Measurements from ENCODE around the gene SPATA16.
"Not testable (repeated sequence)": the region's sequence is repeated elsewhere in the genome, so short reads cannot be mapped to it uniquely, and the experiment has no call there.

SPATA16 gene

DNA sequence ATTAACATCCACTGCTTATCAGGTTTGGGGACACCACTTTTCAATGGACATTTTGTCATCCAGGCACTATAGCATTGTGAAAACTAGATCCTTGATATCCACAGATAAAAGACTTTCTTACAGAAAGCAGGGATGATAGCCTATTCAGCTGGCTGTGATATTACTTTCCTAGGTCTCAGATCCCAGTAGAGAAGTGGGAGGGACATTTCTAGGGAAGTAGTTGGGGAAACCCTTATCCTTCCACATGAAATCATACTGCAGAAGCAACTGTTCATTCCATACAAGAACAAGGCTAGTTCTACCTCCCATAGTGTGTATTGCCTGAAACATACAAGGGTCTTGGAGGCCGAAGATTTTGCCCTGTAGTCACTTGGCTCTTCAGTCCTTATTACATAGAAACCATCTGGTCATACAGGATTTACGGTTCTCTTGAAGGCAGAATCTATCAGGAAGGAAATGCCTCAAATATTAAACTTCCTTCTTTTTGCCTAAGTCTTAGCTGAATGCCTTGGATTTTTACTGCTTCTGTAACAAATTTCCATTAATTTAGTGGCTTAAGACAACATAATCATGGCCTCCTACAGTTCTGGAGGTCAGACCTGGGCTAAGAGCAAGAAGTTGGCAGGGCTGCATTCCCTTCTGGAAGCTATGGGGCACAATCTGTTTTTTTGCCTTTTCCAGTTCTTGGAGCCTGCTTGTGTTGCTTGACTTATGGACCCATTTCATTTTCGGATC is 271.1 kb downstream of the SPATA16 start:
- DNase-seq: no peak

DNA sequence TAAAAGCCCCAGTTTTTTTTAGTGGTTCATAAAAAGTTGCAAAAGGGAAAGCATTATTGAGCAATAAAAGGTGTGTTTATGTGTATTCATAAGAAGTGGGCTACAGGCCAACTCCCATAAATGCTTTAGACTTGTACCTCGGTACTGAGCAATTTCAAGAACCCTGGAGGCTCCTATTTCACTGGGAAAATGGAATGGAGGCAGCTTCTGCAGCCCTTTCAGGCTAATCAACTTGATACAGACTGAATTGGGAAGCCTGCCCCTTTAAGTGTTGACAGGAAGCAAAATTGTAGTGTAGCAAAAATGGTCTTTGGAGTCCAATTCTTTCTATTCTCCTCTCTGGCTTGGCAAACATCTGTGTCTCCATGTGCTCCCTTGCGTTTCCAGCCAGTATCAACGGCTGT is 271.7 kb downstream of the SPATA16 start:
- DNase-seq: no peak

DNA sequence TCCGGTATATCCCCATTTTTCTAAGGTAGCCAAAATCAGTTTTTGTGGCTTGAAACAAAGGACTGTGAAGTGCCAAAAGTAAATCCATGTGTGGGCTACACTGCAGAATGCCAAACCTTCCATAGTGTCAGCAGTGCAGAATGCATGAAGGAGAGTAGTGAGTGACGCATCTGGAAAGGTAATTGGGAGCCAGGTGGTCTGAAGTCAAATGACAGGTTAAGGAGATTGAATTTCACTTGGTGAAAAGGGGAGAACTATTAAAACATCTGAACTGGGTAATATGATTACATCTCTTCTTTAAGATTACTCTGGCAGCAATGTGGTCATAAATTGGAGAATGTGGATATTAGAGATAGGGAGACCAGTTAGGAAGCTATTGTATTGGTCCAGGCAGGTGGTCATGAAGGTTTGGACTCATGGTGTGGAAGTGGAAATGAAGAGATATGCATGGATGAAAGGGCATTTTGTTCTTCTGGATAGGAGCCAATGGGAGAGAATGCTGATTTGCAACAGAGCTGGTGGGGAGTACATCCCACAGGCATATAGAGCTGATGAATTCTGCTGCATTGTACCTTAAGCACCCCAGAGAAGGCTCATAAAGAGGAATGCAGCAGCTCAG is 272.3 kb downstream of the SPATA16 start:
- no peak for DNase-seq

DNA sequence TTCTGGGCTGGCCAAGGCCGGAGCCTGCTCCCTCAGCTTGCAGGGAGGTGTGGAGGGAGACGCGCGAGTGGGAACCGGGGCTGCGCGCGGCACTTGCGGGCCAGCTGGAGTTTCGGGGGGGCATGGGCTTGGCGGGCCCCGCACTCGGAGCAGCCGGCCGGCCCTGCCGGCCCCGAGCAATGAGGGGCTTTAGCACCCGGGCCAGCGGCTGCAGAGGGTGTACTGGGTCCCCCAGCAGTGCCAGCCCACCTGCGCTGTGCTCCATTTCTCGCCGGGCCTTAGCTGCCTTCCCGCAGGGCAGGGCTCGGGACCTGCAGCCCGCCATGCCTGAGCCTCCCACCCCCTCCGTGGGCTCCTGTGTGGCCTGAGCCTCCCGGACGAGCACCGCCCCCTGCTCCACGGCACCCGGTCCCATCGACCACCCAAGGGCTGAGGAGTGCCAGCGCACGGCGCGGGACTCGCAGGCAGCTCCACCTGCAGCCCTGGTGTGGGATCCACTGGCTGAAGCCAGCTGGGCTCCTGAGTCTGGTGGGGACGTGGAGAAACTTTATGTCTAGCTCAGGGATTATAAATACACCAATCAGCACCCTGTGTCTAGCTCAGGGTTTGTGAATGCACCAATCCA is 274.2 kb downstream of the SPATA16 start:
- not testable (repeated sequence) for DNase-seq

DNA sequence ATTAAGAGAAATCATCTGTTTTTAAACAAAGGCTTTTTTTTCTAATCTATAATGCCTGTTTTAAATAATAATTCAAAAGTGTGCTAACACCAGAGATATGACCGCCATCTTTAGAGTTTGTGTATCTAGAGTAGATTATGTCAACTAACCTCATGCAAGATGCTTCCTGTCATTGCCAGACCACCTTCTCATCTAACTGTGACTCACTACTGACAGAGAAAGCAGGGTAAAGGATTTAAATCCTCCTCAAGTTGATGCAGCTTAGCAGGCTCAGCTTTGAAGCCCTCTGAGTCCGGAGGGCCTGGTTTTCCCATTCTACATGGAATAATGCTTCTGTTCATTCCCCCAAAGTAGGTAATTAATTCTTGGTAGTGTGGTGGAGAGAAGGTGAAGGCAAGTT is 282.0 kb downstream of the SPATA16 start:
- DNase-seq: no peak

DNA sequence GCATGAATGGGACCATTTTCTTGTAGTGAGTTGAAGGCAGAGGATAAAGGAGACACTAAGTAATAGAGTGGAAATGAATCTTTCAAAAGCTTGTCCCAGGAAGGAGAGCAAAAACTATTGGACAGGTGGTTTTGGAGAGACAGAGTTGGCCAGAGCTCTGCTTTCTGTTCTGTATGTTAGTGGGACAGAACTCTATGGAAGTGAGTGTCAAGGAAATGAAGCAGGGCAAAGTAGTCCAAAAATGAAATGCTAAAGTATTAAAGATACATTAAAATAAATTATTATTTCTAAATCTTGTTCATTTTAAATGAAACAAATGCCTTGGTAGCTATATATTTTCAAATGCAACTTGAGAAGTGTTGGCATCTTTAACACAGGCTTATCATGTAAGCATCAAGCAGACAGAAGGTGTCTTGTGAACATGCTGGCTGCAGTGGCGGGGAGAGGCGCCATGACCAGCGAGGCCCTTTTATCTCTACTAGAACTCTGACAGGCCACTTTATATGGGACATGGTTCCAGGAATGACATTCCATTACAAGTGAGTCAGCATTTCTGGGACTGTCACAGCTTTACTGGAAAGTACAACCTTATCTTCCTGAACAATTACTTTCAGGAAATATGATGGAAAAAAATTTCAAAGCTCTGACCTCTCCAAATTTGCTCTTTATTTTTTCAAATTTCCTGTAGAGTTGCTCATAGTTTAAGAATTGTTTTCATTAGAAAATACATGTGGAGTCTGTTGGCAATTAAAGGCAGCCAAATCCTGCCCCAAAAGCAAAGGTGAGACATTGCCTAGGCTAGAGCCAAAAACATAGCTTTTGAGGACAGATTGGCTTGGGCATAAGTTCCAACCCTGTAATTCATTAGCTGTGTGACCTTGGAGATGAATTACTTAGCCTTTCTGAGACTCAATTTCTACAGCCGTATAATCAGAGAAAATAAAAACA is 284.0 kb downstream of the SPATA16 start:
- DNase-seq: no peak

DNA sequence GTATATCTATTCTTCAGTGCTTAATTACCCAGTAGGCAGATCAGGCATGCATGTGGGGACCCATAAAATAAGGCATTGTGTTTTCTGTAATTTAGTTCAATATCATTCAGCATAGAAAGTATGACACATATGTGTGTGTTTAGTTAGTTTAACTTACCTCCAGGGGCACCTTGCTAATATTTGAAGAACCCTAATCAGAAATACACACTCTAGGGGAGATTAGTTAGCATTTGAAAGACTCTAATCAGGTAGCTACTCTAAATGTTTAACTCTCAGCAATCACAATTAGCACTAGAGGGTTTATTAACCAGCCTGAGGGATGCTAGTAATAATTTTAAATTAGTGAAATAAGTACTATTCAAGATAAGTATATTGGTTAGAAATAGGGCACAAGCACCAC is 286.0 kb downstream of the SPATA16 start:
- no peak for DNase-seq

DNA sequence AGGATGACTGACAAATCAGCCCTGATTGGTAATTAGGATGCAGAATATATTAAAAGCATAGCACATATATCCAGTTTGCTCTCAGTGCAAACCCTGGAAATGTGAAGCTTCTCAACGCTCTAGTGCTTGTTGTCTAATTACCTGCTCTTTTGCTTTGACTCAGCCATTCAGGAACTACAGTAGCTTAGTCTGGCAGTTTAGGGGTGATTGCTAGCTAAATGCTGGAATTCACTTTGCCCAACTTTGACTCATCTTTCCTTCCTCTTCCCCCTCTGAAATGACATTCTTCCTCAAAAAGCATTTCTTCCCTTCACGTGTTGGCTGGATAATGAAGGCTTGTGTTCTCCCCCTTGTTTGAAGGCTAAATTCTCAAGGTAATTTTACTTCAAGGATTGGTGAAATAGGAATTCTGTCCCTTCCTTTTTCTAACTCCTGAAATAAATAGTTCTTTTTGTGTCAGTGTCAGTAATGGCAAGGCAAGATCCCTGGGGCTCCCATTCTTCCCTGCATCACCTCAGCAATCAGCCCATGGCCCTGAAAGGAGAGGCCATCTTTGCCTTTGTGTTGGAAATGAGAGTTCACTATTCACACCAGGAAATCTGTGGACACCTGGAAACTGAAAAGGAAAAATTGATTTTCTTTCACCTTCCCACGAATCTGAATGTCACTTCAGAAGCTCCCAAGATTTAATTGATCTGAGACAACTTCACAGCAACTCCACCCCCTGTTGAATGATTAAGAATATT is 286.9 kb downstream of the SPATA16 start:
- no peak for DNase-seq

DNA sequence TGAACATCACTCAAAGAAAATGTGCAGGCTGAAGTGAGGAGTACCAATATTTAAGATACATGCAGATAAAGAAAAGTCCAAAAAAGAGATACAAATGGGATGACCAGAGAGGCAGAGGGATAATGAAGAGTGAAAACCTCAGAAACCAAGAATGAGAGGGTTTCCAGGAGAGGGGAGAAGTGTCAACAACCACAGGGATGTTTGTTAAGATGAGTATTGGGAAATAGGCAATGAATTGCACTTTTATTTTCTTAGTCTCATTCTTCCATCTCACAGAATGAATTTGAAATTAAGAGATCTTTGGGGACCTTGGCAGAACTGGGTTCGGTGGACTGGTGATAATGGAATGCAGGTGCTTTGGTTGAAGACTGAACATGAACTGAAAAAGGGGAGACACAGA is 288.0 kb downstream of the SPATA16 start:
- DNase-seq: no peak

DNA sequence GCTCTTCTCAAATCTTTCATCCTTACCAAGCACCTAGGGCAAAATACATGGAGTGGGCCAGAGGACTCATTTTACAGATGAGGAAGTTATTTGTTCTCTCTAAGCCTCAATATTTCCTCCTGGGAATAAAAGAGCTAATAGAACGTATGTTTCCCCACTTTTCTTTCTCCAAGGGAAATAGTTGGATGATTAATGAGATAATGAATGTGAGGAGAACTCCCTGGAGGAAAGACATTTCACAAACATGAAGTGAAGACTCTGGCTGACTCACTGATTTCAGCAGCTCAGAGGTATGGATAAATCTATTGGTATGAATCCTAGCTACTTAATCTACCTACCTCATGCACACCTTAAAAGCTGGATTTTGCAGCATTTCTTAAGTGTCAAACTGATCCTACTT is 292.1 kb downstream of the SPATA16 start:
- DNase-seq: no peak

DNA sequence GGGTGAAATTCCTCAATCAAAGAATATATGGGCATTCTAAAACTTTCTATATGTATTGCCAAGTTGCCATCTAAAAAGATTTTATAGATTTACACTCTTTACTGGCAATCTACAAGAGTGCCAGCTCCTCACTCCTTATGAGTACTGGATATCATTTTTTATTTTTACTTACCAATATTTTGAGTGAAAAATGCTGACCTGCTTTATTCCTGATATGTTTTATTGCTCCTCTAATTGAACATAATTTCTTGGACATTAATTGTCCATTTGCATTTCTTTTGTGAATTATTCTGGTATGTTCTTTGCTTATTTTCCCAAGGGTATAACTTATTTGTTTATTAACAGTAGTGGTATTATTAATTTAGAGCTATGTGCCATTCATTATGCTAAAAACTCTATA is 293.7 kb downstream of the SPATA16 start:
- no peak for DNase-seq

DNA sequence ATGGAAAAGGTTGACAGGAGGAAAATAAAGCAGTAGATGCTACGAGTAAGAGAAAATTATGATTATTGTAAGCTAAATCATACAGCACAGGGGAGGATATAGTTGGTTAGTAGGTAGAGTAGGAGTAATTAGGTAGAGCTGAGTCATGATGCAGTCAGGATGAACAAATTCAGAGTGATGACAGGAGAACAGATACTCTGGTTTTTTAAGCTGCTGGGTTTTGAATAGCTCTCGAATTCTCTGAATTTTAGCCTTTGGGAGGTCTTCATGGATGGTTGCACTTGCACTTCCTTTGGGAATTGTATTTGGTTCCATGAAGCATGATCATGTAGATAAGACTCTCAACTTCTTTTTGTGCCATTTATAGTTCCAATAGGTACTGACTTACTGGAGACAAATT is 294.3 kb downstream of the SPATA16 start:
- no peak for DNase-seq

DNA sequence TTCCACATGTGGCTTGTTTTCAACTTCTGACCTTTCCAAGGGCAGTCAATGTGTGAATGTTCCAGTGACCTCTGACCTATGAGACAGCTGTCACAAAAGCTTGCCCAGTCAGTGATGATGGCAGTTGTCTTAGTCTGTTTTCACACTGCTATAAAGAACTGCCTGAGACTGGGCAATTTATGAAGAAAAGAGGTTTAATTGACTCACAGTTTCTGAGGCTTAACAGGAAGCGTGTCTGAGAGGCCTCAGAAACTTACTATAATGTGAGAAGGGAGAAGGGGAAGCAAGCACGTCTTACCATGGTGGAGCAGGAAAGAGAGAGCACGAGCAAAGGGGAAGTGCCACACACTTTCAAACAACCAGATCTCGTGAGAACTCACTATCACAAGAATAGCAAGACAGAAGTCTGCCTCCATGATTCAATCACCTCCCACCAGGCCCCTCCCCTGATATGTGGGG is 294.9 kb downstream of the SPATA16 start:
- no peak for DNase-seq

DNA sequence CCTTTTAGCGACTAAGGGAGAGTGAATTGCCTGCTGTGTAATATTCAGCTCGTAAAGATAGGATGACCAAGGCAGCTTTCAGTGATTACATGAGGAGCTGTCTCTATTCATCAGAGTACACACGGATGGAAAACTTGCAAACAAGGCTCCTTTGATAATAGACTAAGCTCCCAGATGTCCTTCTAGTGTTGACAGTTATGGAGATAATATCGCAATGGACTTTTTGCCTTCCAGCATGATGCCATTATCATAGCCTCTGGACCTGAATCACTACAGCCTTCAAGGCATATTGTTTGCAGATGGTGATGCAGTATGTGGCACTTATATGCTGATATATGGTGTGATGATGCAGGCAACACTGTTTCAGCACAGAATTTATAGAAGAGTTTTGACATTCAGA is 296.6 kb downstream of the SPATA16 start:
- DNase-seq: no peak

DNA sequence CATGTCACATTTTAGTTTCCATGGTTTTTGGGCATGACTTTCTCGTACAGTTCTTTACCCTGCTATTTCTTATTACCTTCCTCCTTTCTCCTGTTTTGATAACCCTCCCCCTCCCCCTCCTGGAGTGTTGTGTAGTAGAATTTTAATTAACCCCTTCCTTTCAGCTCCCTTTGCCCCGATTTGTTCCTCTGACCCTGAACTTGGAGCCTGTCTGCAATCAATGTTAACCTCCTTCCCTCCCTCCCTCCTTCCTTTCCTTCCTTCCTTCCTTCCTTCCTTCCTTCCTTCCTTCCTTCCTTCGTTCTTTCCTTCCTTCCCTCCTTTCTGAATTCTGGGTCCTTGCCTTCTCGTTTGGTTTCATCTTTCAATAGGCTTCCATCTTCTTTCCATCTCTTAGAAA is 300.1 kb downstream of the SPATA16 start:
- no peak for DNase-seq

DNA sequence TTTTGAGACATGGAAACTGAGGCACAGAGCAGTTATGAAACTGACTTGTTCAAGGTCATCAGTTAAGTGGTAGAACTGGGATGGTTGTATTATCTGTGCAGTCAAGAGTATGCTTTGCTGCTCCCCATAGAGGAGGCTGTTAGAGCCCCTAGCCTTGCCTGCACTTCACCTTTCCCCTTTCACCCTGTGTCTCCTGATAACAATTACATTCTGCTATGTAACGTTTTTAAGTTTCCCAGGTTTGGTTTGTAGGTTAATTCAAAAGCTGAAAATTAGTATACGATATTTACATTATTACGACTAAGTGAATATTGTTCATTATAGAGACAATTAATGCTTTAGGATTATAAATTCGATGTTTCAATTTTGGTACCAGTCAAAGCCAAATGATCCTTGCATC is 300.6 kb downstream of the SPATA16 start:
- DNase-seq: no peak

DNA sequence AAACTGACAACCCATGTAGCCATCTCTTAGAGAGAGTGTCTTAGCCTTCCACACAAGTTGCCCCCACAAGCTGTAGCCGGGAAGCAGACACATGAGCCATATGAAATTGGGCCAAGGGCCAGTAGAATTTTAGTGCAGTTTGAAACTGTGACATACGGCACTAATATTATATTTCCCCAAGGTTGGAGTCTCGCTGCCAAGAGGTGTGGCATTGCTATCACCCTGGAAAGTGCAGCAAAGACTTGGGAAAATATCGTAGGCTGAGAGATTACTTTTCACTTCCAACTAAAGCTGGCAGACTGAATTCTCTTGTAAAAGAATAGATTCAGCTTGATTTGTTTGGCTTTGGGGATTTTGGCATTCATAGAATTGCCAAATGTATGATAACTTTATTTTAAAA is 301.4 kb downstream of the SPATA16 start:
- no peak for DNase-seq
